Measurements from ENCODE around the gene JAK1. TPM values are rescaled to one million over a fixed set of nuclear protein-coding genes. Genes with fewer than 3 reads are reported as not detected.

The JAK1 gene
- total RNA-seq, 1 experiment from 2014 or later: 73.1 TPM

DNA sequence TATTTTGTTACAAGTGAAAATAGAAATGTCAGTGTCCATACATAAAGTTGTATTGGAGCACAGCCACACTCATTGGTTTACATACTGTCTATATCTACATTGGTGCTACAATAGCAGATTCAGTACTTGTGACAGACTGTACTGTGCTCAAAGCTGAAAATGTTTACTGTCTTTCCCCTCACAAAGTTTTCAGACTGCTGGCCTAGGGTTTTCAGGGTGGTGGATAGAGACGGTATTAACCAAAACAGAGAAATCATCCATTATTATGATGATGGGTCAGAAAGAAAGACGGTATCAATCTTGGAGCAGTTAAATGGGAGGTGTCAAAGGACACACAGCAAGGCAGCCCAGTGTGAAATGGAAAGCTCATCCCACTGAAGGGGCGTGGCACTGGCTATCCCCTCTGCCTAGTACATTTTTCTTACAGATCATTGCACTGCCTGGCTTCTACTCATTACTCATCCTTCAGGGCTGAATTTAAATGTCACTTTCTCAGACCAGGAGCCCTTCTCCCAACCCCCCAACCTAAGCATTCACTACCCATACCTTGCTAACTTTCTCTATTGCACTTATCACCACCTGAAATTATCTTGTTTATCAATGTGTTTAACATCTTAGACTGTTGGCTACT, 10.2 kb downstream of the JAK1 start:
- POLR2A ChIA-PET: interaction anchor here (0.9 to 6.9 kb wide), 5 partner anchors 11 to 61 kb away, joined by 3 to 49 read pairs (median 4); partner anchors contain the start of gene JAK1
- no peaks in the 10 kb centered on the region for H3K27me3 Mint-ChIP-seq (ENCODE audit: insufficient read depth, unreplicated experiment)
- CTCF ChIA-PET: interaction anchor here (0.6 kb wide), 1 partner anchor 32 kb away, joined by 6 read pairs; no protein-coding TSS in a partner anchor
- peaks cover 17% of the 10 kb centered on the region for H3K4me1 Mint-ChIP-seq (ENCODE audit: insufficient read depth, unreplicated experiment)
- H3K27ac Mint-ChIP-seq (ENCODE audit: low read depth, unreplicated experiment): no peak overlapping the region
- TF ChIP-seq, protein P1, sequence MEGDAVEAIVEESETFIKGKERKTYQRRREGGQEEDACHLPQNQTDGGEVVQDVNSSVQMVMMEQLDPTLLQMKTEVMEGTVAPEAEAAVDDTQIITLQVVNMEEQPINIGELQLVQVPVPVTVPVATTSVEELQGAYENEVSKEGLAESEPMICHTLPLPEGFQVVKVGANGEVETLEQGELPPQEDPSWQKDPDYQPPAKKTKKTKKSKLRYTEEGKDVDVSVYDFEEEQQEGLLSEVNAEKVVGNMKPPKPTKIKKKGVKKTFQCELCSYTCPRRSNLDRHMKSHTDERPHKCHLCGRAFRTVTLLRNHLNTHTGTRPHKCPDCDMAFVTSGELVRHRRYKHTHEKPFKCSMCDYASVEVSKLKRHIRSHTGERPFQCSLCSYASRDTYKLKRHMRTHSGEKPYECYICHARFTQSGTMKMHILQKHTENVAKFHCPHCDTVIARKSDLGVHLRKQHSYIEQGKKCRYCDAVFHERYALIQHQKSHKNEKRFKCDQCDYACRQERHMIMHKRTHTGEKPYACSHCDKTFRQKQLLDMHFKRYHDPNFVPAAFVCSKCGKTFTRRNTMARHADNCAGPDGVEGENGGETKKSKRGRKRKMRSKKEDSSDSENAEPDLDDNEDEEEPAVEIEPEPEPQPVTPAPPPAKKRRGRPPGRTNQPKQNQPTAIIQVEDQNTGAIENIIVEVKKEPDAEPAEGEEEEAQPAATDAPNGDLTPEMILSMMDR (IDR thresholded peaks at IDR 0.05; ENCODE audit: unreplicated experiment): no peak
- H3K4me3 Mint-ChIP-seq (ENCODE audit: unreplicated experiment): no peak overlapping the region
- intact Hi-C loops (cut with micrococcal nuclease): no loop called here
- BruUV-seq (replicated peaks): TSS peak; percentile 12
- no peaks in the 10 kb centered on the region for H3K9me3 Mint-ChIP-seq (ENCODE audit: unreplicated experiment)
- no peaks in the 10 kb centered on the region for H3K36me3 Mint-ChIP-seq (ENCODE audit: insufficient read depth, unreplicated experiment)
- no peak for DNase-seq (ENCODE audit: unreplicated experiment)

DNA sequence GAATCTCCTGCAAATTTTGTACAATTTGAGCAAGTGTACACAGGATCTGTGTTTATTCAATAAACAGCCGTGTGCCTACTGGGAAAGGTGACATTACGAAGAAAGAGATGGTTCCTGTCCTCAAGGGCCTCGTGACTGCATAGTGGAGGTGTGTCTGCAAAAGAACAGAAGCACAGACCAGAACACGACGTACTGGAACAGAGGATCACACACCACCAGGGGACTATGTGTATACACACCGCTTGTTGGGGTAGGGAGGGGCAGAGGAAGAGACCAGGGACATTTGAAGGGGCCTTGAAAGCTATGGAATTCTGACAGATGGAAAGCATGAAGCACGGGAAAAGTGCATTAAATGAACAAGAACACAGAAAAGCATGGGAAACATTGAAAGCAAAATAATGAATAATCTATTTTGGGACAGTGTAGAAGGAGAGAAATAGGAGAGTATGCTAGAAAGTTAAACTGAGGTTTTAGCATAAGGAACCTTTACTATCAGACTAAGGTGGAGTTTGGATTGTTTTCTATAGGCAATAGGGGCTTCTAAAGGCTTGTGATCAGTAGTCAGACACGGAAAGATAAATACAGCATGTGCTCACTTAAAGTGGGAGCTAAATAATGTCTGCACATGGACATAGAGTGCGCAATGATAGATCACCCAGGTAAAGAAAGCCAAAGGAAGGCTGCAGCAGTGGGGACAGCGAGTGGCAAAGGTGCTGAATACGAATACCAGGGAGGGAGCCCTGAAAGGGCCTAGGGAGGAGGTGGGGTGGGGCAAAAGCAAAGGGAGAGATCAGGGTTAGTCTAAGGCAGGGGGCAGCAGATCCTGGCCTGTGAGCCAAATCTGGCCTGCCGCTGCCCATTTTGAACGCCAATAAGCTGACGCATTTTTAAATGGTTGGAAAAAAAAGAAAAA, 11.0 kb downstream of the JAK1 start:
- no TSS peak for BruUV-seq (replicated peaks)
- Mint-ChIP-seq H3K36me3 (ENCODE audit: insufficient read depth, unreplicated experiment) (no peaks in the 10 kb centered on the region), H3K4me3 (ENCODE audit: unreplicated experiment) (no peak overlapping the region), H3K27ac (ENCODE audit: low read depth, unreplicated experiment) (no peak overlapping the region), H3K4me1 (ENCODE audit: insufficient read depth, unreplicated experiment) (peaks cover 18% of the 10 kb centered on the region), H3K27me3 (ENCODE audit: insufficient read depth, unreplicated experiment) (no peaks in the 10 kb centered on the region), H3K9me3 (ENCODE audit: unreplicated experiment) (no peaks in the 10 kb centered on the region)
- CTCF ChIA-PET: interaction anchor here (0.7 kb wide), 1 partner anchor 163 kb away, joined by 3 read pairs; no protein-coding TSS in a partner anchor
- POLR2A ChIA-PET: interaction anchor here (0.7 to 6.9 kb wide), 8 partner anchors 11 to 132 kb away, joined by 3 to 49 read pairs (median 4); partner anchors contain the start of gene JAK1
- TF ChIP-seq, protein P1 (IDR thresholded peaks at IDR 0.05; ENCODE audit: unreplicated experiment): no peak
- DNase-seq (ENCODE audit: unreplicated experiment): no peak
- intact Hi-C loops (cut with micrococcal nuclease): no loop called here

DNA sequence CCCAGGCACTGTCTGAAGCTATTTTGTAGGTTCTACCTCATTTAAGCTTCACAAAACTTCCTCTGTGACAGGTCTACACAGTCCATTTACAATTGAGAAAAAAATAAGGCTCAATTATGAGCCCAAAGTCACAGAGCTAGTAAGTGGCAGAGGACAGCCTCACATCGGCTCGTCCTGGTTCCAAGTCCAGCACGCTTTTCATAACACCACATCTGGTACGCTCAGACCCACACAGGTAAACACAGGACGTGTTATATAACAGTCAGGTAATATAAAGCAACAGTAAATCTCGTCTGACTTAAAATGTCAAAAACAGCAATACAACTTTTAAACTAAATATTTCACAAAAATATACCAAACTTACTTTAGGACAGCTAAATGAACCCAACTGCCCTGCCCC, 13.1 kb downstream of the JAK1 start:
- H3K9me3 Mint-ChIP-seq (ENCODE audit: unreplicated experiment): no peaks in the 10 kb centered on the region
- DNase-seq (ENCODE audit: unreplicated experiment): no peak
- TF ChIP-seq, protein P1 (IDR thresholded peaks at IDR 0.05; ENCODE audit: unreplicated experiment): no peak
- H3K4me1 Mint-ChIP-seq (ENCODE audit: insufficient read depth, unreplicated experiment): peaks cover 31% of the 10 kb centered on the region
- intact Hi-C loops (cut with micrococcal nuclease): no loop called here
- no peaks in the 10 kb centered on the region for H3K27me3 Mint-ChIP-seq (ENCODE audit: insufficient read depth, unreplicated experiment)
- H3K36me3 Mint-ChIP-seq (ENCODE audit: insufficient read depth, unreplicated experiment): no peaks in the 10 kb centered on the region
- H3K27ac Mint-ChIP-seq (ENCODE audit: low read depth, unreplicated experiment): no peak overlapping the region
- POLR2A ChIA-PET: interaction anchor here (0.9 to 6.9 kb wide), 5 partner anchors 9 to 60 kb away, joined by 3 to 49 read pairs (median 6); partner anchors contain the start of gene JAK1
- BruUV-seq (replicated peaks): no TSS peak
- no peak overlapping the region for H3K4me3 Mint-ChIP-seq (ENCODE audit: unreplicated experiment)
- CTCF ChIA-PET: interaction anchor here (0.6 to 1.3 kb wide), 6 partner anchors 8 to 1626 kb away, joined by 3 to 5 read pairs (median 3); partner anchors contain the start of gene JAK1

Data from MCF 10A (cell line).